Measurements from ENCODE around the gene NACAD.

DNA sequence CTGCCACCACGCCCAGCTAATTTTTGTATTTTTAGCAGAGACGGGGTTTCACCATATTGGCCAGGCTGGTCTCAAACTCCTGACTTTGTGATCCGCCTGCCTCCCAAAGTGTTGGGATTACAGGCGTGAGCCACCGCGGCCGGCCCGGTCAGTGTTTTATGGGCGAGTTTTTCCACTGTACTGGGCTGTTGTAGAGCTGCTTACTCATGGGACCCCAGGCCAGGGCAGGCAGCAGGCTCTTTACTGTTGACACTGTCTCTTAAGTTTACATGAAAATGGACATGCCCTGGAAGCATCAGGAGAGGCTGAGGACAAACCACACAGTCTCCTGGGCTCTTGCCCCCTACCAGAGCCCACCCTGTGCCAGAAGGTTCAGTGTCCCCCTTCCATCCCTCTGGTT lies 11.2 kb downstream of the NACAD start:
- TF ChIP-seq, protein P1, sequence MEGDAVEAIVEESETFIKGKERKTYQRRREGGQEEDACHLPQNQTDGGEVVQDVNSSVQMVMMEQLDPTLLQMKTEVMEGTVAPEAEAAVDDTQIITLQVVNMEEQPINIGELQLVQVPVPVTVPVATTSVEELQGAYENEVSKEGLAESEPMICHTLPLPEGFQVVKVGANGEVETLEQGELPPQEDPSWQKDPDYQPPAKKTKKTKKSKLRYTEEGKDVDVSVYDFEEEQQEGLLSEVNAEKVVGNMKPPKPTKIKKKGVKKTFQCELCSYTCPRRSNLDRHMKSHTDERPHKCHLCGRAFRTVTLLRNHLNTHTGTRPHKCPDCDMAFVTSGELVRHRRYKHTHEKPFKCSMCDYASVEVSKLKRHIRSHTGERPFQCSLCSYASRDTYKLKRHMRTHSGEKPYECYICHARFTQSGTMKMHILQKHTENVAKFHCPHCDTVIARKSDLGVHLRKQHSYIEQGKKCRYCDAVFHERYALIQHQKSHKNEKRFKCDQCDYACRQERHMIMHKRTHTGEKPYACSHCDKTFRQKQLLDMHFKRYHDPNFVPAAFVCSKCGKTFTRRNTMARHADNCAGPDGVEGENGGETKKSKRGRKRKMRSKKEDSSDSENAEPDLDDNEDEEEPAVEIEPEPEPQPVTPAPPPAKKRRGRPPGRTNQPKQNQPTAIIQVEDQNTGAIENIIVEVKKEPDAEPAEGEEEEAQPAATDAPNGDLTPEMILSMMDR (IDR thresholded peaks at IDR 0.05): no peak
- TF ChIP-seq POLR2A (IDR thresholded peaks at IDR 0.05) (no peak), POLR2AphosphoS5 (IDR thresholded peaks at IDR 0.05) (no peak), EP300 (IDR thresholded peaks at IDR 0.05) (no peak)
